Spleen (tissue), 7 donors: ENCODE measurements around the gene FAM185A.
"Not testable (repeated sequence)": the region's sequence is repeated elsewhere in the genome, so short reads cannot be mapped to it uniquely, and the experiment has no call there.

Source experiments
- CTCF ChIP-seq, 11 experiments: fragments of 200-600 bp in 7 of 11; fragments of 450-650 bp in 4 of 11; sonication (generic) in 4 of 11; IDR thresholded peaks in 8 of 11; conservative IDR thresholded peaks in 3 of 11; 1 replicate in 7 of 11; 2 replicates in 4 of 11; pipeline versions ENCODE4 v1.4.0 to v1.8.0; 2016 to 2021; ENCODE audit warnings: antibody characterized with exemption in 11 of 11, inconsistent platforms in 4 of 11, mild to moderate bottlenecking in 1 of 11
- POLR2A ChIP-seq, 3 donors: fragments of 450-650 bp; IDR thresholded peaks; one replicate each; pipeline ENCODE4 v1.5.1; 2017; ENCODE audit warnings: antibody characterized with exemption in 3 of 3, mild to moderate bottlenecking in 1 of 3
- donor health status: DM: no; HTN: no; CAD: no; lungs with moderate emphysema.
- donor health status: DM: no; HTN: no; CAD: no.
- donor health status: DM: no; HTN: no; CAD: no.

DNA sequence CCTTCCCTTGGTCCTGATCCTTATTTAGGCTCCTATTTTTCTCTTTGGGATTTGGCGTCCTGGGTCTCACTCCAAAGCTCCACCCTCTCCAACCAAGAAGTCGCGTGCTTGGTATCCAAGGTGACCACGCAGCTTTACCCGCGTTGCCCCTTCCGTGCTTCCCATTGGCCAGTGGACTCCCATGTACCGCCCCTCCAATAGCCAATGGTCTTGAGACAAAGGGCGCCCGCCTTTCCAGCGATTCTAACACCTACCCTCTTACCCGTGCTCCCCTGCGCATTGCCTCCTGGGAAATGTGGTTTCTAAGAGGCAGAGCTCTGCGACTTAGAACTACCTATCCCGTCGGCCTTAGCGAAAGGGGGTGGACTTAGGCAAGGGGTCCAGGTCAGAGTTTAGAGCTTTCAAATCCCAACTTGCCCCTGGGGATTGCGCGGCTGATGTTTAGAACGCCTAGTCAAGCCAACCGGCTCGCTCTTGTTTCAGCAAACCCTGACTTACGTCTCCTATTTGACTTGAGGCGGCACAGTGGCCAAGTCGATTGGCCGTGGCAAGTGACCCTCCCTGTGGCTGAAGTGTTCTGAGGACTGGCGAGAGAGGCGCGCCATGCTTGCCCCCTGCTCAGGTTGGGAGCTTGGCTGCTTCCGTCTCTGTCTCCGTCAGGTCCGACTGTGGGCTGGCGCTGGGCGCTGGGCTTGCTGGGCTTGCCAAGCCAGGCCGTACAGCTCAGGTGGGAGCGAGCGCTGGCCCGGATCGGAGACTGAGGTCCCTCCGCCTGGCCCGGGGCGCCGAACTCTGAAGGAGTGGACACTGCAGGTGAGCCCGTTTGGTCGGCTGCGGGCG lies at the start of gene FAM185A:
- not testable (repeated sequence) for TF ChIP-seq CTCF (IDR thresholded peaks at IDR 0.05 in 8 of 11, conservative IDR thresholded peaks at IDR 0.05 in 3 of 11); POLR2A (IDR thresholded peaks at IDR 0.05)
